ENCODE results near the gene TULP4.
"Not testable (repeated sequence)": the region's sequence is repeated elsewhere in the genome, so short reads cannot be mapped to it uniquely, and the experiment has no call there.

Gene TULP4

GRCh38 chr6:158329531-158329930 lies 17.3 kb downstream of the TULP4 start:
- DNase-seq: no peak

GRCh38 chr6:158330016-158330415 lies 17.8 kb downstream of the TULP4 start:
- DNase-seq: no peak

- no peak for DNase-seq
These were observed 20.0 kb downstream of the TULP4 start for GRCh38 chr6:158332237-158332636.

- no peak for DNase-seq
These were observed 20.8 kb downstream of the TULP4 start for GRCh38 chr6:158333094-158333493.

GRCh38 chr6:158334534-158334933 lies 22.3 kb downstream of the TULP4 start:
- no peak for DNase-seq

- no peak for DNase-seq
These were observed 25.1 kb downstream of the TULP4 start for GRCh38 chr6:158337332-158337731.

- DNase-seq: no peak
These were observed 26.2 kb downstream of the TULP4 start for GRCh38 chr6:158338311-158339112.

GRCh38 chr6:158339197-158339596 lies 26.9 kb downstream of the TULP4 start:
- DNase-seq: not testable (repeated sequence)

- no peak for DNase-seq
These were observed 28.0 kb downstream of the TULP4 start for GRCh38 chr6:158340252-158340651.

GRCh38 chr6:158344534-158344933 lies 32.3 kb downstream of the TULP4 start:
- DNase-seq: no peak

GRCh38 chr6:158345444-158345843 lies 33.2 kb downstream of the TULP4 start:
- not testable (repeated sequence) for DNase-seq

- DNase-seq: no peak
These were observed 35.1 kb downstream of the TULP4 start for GRCh38 chr6:158347335-158347734.

GRCh38 chr6:158348737-158349504 lies 36.7 kb downstream of the TULP4 start:
- DNase-seq: not testable (repeated sequence)

GRCh38 chr6:158349505-158350275 lies 37.4 kb downstream of the TULP4 start:
- not testable (repeated sequence) for DNase-seq

- DNase-seq: not testable (repeated sequence)
These were observed 38.5 kb downstream of the TULP4 start for GRCh38 chr6:158350731-158351130.

- no peak for DNase-seq
These were observed 41.9 kb downstream of the TULP4 start for GRCh38 chr6:158353883-158354877.

- DNase-seq: no peak
These were observed 44.6 kb downstream of the TULP4 start for GRCh38 chr6:158356586-158357546.

- no peak for DNase-seq
These were observed 45.4 kb downstream of the TULP4 start for GRCh38 chr6:158357570-158358216.

GRCh38 chr6:158358450-158359077 lies 46.3 kb downstream of the TULP4 start:
- DNase-seq: no peak

- DNase-seq: no peak
These were observed 48.8 kb downstream of the TULP4 start for GRCh38 chr6:158361068-158361467.

All from NCI-H1694 treated with DMSO at 0.1 percent for 48 hours (cell line).